Umbilical cord (tissue), 2 donors: ENCODE results near the gene ETV3L. TPM values are rescaled to one million over a fixed set of nuclear protein-coding genes. Genes with fewer than 3 reads are reported as not detected.
A peak's percentile ranks its signal among the peaks of the same experiment; 100 is the strongest.

Source experiments
- DNase-seq: peaks from one replicate; pipeline ENCODE4 v3.0.0-alpha.2; 2015; ENCODE audit warnings: low spot score
- total RNA-seq: library from RNA; depleted of rRNA; stranded (reverse); fragments of >200 nt; gene quantifications from one replicate; pipeline ENCODE4 v1.2.3, GENCODE V29; 2014; ENCODE audit warnings: low replicate concordance; ENCODE audit not compliant: insufficient read depth

The ETV3L gene
- total RNA-seq, 1 donor from 2014 or later, result not detected

- no peak for DNase-seq
Measured at GRCh38 chr1:157132111-157132510, 32.5 kb upstream of the ETV3L start.

GRCh38 chr1:157131281-157131680 lies 31.7 kb upstream of the ETV3L start:
- DNase-seq, result no peak

- no peak for DNase-seq
Measured at GRCh38 chr1:157124855-157125254, 25.2 kb upstream of the ETV3L start.

GRCh38 chr1:157119448-157119847 lies 19.8 kb upstream of the ETV3L start:
- DNase-seq, result no peak

GRCh38 chr1:157119008-157119407 lies 19.4 kb upstream of the ETV3L start:
- DNase-seq, result no peak

- no peak for DNase-seq
Measured at GRCh38 chr1:157117527-157118057, 18.0 kb upstream of the ETV3L start.

GRCh38 chr1:157116737-157117103 lies 17.1 kb upstream of the ETV3L start:
- DNase-seq, result no peak

- DNase-seq, result no peak
Measured at GRCh38 chr1:157115851-157116736, 16.5 kb upstream of the ETV3L start.

- DNase-seq, result no peak
Measured at GRCh38 chr1:157115429-157115838, 15.8 kb upstream of the ETV3L start.

- DNase-seq, result no peak
Measured at GRCh38 chr1:157114183-157115121, 14.8 kb upstream of the ETV3L start.

GRCh38 chr1:157113631-157114030 lies 14.0 kb upstream of the ETV3L start:
- DNase-seq, result no peak

GRCh38 chr1:157113106-157113505 lies 13.5 kb upstream of the ETV3L start:
- no peak for DNase-seq

GRCh38 chr1:157112186-157112867 lies 12.7 kb upstream of the ETV3L start:
- no peak for DNase-seq

- no peak for DNase-seq
Measured at GRCh38 chr1:157111396-157112165, 12.0 kb upstream of the ETV3L start.

GRCh38 chr1:157110686-157111085 lies 11.1 kb upstream of the ETV3L start:
- no peak for DNase-seq

GRCh38 chr1:157110003-157110402 lies 10.4 kb upstream of the ETV3L start:
- DNase-seq, result no peak

GRCh38 chr1:157108448-157108847 lies 8.8 kb upstream of the ETV3L start:
- no peak for DNase-seq

GRCh38 chr1:157107702-157108101 lies 8.1 kb upstream of the ETV3L start:
- no peak for DNase-seq

- no peak for DNase-seq
Measured at GRCh38 chr1:157106813-157107189, 7.2 kb upstream of the ETV3L start.

GRCh38 chr1:157105988-157106812 lies 6.6 kb upstream of the ETV3L start:
- peak; percentile 44 for DNase-seq
